Loucy (cell line): ENCODE data around the gene ANKFY1.

ENCODE experiments used
- CTCF ChIP-seq: fragments of 200-600 bp; sonication (generic); conservative IDR thresholded peaks from 2 replicates; pipeline ENCODE4 v1.5.1; 2014; ENCODE audit warnings: mild to moderate bottlenecking, antibody characterized with exemption, low read length
- EZH2phosphoT487 ChIP-seq: fragments of 200-600 bp; IDR thresholded peaks from 2 replicates; pipeline ENCODE4 v1.6.1; 2018; ENCODE audit warnings: antibody characterized with exemption, mild to moderate bottlenecking, moderate library complexity, borderline replicate concordance

DNA sequence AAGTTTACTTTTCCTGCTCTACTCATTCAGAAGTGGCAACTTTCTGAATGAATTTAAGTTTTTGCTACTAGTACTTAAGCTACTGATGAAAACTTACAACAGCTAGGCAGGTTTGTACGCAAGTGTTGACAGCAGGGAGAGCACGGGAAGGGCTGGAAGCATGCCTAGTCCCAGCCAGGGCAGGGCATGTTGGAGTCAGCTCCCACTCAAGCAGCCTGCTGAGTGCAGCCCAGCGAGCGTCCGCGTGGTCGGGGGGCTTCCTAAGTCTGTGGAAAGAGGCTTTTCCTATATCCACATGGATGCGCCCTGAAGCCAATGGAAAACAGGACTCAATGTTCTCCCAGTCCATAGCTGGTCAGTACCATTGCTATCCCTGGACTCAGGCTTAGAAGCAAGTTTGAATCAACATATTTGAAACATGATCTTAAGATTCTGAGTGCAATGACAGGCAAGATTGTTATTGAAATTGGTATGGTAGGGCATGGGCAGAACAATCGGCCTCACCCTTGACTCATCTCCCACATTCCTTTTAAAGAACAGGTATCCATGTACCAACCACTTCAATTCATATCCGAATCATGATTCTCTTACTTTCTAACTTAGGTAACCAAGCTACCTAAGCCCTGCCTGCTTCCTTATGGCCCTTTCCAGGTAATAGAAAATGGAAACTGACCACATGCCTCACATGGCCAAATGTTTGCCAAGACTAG, 98.3 kb downstream of the ANKFY1 start:
- TF ChIP-seq CTCF (no peak), EZH2phosphoT487 (no peak)
